GOT3 (cell line): ENCODE results near the gene ZC3H12D.
A peak's percentile ranks its signal among the peaks of the same experiment; 100 is the strongest.
"Not testable (repeated sequence)": the region's sequence is repeated elsewhere in the genome, so short reads cannot be mapped to it uniquely, and the experiment has no call there.

Experiments used
- DNase-seq: peaks from one replicate; lab custom pipeline; 2025; ENCODE audit warnings: mixed read lengths; lab: John Stamatoyannopoulos, UW

The ZC3H12D gene

GRCh38 chr6:149459761-149460160, 25.1 kb downstream of the ZC3H12D start:
- peak; percentile 7 for DNase-seq

DNA sequence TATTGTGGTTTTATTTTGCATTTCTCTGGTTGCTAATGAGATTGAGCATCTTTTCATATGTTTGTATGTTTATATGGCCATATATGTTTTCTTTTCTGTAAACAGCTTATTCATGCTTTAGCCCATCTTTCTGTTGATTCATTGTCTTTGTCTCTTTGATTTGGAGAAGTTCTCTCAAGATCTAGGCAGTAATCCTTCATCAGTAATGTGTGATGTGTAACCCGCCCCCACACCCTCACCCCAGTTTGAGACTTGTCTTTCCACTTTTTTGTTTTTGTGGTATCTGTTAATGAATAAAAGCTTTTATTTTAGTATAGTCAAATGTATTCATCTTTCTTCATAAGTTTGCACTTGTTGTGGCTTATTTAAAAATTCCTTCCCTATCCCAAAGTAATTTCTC, 26.0 kb downstream of the ZC3H12D start:
- no peak for DNase-seq

DNA sequence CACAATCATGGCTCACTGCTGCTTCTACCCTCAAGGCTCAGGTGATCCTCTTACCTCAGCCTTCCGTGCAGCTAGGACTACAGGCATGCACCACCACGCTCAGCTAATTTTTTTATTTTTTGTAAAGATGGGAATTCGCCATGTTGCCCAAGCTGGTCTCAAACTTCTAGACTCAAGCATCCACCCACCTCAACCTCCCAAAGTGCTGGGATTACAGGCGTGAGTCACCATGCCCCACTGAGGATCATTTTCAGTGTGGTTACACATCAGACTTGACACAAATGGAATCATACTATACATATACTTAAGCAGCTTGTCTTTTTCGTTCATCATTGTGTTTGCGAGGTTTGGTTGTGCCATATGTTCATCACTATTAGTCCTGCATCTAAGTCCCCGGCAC, 26.6 kb downstream of the ZC3H12D start:
- DNase-seq: no peak

- no peak for DNase-seq
These were observed 27.4 kb downstream of the ZC3H12D start for GRCh38 chr6:149457316-149457884.

DNA sequence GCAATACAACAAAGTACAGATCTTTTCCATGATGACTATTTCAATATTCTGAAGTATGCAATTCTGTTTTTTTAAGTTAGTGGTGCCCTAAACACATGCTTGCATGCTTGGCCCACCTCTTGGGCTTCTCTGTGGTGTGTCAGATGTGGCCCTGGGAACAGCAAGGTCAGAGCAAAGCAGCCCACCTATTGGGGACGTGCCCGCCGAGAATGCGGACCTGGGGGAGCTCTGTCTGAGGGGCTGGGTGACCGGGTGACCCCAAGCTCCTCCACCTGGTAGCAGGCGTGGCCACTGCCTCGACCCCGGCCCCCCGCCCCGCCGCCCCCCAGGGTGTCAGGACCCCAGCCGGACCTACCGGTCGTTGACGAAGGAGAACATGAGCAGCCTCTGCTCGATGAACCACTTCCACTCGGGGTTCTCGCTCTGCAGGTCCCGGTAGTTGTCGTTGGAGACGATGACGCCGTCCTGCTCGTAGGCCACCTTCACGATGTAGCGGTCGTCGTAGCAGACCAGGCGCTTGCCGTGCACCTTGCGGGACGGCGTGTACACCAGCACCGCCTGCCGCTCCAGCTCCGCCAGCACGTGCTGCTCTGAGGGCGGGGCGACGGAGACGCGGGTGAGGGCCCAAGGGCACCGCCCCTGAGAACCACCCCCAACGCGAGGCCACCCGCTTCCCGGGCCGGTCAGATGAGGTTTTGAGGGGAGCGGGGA, 28.3 kb downstream of the ZC3H12D start:
- no peak for DNase-seq

DNA sequence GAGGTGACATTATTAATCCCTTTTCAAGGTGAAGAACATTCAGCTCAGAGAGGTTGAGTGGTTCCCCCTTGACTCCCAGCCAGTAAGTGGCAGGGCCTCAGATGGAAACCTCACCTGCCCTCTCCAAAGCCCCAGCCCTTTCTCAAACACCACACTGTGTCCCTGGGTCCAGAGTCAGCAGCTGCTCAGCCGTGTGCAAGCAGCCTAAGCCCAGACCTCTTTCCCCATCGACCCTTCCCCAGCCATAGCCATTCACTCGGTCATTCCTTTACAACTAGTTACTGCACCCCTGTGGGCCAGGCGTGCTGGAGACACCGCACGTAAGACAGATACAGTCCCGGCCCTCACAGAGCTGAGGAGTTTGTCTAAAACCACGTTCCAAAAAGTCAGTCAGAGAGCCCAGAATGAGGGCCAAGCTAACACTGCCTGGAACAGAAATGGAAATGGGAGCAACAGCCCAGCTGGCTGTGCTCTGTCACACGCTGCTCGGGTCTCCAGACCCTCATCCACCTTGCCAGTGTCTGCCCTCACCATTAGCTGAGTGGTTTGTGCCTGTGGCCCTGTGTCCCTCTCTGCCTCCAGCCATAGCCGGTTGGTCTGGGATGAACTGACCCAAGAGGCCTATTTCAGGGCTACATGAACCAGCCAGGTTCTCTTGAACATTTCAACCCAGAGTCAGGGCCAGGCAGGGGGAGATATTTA, 29.6 kb downstream of the ZC3H12D start:
- DNase-seq: no peak

DNA sequence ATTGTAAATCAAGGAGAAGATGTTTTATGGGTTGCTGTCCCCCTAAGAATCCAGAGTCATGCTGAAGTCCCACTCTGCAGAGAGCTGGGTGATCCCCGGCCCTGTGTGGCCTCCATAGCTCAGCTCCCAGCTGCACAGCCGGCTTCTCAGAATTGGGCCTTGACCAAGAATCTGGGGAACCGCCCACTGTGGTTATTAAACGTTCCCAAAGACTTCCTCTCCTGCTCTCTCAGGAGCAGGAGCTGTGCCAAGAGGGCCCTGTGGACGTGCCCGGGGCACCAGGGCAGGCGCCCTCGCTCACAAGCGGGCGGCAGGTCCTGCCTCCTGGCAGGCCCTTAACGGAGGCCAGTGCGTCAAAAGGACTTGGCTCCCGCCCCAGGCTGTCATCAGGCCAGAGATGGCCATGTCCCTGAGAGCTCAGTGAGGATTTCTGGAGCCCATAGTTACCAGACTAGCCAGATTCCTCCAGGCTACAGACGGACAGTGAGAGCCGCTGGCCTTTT, 30.4 kb downstream of the ZC3H12D start:
- DNase-seq: peak; percentile 73

DNA sequence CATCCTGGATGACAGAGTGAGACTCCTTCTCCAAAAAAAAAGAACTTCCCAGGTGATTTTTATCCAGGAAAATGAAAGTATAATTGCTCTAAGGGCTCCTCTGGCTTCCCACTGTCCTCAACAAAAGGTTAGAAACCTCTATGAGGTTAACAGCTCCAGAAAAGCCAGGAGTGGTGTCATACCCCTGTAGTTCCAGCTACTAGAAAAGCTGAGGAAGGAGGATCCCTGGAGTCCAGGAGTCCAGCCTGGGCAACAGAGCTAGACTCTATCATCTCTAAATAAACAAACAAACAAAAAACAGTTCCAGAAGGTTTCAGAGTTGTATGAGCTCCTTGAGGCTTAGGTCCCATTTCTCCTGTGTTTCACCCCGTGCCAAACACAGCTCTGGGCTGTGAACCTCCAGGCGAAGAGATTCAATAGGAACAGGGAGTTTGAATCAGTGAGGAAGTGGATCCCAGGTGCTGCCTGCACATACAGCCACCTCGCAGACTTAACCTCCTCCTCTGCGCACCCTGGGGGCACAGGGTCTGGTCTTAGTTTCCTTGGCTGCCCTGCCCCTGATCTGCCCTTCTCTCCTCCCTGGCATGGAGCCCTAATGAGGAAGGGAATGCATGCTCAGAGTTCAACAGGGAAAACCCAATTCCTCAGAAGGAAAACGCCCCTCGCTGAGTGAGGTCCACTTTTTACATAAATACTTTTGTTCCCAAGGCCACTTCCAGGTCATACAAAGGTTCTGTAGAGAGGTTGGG, 31.0 kb downstream of the ZC3H12D start:
- DNase-seq: no peak

- no peak for DNase-seq
These were observed 32.5 kb downstream of the ZC3H12D start for GRCh38 chr6:149452037-149452939.

GRCh38 chr6:149451376-149452036, 33.3 kb downstream of the ZC3H12D start:
- DNase-seq: no peak

- no peak for DNase-seq
These were observed 34.0 kb downstream of the ZC3H12D start for GRCh38 chr6:149450679-149451375.

DNA sequence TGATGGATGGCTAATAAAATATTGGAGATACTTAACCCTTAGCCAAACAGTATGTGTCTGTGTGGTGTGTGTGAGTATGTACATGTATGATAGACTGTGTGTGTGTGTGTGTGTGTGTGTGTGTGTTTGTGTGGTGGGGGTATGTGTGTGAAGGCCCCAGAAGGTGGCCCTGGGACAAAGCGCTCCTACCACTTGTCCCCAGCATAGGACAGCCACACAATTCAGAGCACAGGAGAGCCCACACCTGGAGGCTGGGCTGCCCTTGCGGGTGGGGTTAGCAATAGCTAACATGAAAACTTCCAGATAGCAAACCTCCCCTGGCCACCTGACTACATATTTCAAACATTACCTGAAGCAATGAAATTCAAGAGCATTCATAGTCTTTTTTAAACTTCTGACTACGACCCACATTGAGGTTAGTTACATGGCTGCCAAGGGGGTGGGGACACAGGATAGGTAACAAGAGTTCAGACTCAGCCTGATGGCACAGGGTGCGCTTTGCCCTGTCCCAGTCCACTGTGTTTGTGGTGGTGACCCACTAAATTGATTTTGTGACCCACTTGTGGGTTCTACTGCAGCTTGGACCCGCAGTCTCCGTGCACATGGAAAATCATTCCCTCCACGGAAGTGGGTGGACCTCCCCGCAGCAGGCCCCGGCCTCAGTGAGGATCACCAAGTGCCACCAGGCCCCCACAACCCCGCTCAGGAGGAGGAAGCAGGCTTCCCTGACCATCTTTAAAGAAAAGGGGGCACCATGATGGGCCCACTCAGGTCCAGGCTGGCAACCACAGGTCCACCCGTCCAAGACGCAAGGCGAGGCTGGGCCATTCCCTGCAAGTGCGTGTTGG, 34.8 kb downstream of the ZC3H12D start:
- no peak for DNase-seq

- no peak for DNase-seq
These were observed 35.9 kb downstream of the ZC3H12D start for GRCh38 chr6:149448821-149449453.

DNA sequence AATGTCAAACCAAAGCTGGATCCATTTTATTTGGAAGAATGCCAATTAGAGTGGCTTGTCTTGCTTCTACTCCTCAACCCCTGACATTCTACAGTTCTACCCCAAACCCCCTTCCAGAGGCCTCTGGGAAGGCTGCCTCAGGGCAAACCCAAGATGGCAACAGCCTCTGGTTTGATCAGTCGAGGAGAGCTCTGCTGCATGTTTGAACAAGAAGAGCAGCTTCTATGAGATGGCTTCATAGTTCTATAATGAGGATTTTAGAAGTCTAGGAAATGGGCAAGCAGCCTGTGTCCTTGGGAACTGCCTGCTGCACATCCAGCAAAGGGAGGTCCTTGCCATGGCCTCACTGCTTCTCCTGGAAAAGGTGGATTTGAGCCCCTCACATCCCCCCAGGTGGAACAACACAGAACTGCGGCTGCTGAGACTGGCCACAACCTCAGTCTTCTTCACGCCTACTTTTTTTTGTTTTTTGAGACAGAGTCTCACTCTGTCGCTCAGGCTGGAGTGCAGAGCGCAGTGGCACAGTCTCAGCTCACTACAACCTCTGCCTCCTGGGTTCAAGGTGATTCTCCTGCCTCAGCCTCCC, 37.9 kb downstream of the ZC3H12D start:
- no peak for DNase-seq

DNA sequence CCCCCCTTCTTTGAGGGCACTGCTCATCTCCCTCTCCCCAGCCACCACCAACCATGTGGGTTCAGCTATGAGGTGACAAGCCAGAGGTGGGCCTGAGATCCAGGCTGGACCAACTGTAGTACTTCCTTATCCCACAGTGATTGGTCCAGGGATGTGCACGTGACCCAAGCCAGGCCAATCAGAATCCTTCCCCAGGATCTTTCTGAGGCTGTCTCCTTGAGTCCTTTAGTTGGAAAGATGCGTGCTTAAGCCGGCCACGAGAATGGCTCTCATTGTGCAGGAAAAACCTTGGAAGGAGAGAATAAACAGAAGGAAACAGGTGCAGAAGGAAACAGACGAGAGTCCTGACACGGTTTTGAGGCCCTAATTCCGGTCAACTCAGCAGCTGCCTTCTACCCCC, 39.2 kb downstream of the ZC3H12D start:
- no peak for DNase-seq

DNA sequence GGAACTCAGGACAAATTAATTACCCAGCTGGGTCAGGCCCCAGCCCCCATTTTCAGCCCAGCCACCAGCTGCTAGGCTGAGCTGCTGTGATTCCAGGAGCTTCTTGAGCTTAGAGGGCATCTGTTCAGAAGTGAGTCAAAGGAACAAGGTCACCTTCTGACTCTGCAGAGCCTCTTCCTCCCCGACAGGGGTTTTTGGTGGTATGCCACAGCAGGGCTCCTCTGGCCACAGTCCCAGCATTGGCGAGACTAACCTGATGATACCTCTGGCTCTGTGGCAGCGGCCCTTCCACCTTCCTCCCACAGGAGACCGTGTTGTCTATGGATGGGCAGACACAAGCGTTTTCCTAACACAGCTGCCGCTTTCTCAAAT, 39.7 kb downstream of the ZC3H12D start:
- DNase-seq: no peak

DNA sequence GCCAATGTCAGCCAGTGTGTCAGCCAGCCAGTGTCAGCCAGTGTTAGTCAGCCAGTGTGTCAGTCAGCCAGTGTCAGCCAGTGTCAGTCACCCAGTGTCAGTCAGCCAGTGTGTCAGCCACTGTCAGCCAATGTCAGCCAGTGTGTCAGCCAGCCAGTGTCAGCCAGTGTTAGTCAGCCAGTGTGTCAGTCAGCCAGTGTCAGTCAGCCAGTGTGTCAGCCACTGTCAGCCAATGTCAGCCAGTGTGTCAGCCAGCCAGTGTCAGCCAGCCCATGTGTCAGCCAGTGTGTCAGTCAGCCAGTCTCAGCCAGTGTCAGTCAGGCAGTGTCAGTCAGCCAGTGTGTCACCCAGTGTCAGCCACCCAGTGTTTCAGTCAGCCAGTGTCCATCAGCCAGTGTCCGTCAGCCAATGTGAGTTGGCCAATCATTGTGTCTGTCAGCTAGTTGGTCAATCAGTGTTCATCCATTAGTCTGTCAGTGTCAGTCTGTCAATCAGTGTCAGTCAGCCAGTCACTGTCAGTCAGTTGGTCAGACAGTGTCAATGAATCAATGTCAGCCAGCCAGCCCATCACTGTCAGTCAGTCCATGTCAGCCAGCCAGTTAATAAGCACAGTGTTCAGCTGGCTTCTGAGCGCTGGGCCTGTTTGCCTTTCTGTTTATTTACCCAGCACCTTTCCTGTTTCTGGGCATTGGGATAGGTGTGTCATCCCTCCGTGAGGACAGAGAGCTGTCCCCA, 40.3 kb downstream of the ZC3H12D start:
- not testable (repeated sequence) for DNase-seq
